ENCODE measurements around the gene ATP8B1. TPM values are rescaled to one million over a fixed set of nuclear protein-coding genes. Genes with fewer than 3 reads are reported as not detected.

ATP8B1 gene
- total RNA-seq, 1 experiment from 2014 or later = 15.9 TPM

DNA sequence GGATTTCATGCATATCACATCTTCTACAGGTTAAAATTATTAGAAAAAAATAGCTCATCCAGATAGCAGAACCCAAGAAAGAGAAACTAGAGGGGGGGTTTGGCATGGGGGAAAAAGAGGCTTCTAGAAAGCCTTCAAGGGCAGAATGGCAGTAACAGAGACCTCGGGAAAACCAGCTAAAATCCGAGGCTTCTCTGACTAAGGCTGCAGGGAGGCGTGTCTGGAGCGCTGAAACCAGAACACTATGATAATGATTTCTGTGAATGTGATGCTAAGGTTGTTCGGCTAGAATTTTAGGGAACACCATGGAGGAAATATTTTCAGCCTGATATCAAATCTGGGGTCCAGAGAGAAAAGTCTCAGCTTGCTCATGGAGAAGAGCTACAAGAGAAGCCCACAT, 73.0 kb downstream of the ATP8B1 start:
- BruUV-seq (replicated peaks) = no TSS peak
- Histone ChIP-seq H2AFZ (ENCODE audit: low read depth, low read length, poor library complexity, severe bottlenecking) (no peak overlapping the region), H3K4me3 (replicated peaks in 1 of 2; ENCODE audit: low read depth in 1 of 2, low read length in 2 of 2) (no peak overlapping the region), H3K9me3 (ENCODE audit: control insufficient read depth in 1 of 2, insufficient read depth in 1 of 2, low read depth in 1 of 2, low read length in 2 of 2) (no peaks in the 10 kb centered on the region), H3K27me3 (ENCODE audit: insufficient read depth, low read length) (no peaks in the 10 kb centered on the region), H3K4me2 (ENCODE audit: low read length) (no peak overlapping the region), H3K27ac (ENCODE audit: low read depth, low read length) (no peak overlapping the region), H3K9ac (ENCODE audit: low read length) (no peak overlapping the region), H3K36me3 (ENCODE audit: control insufficient read depth in 1 of 2, insufficient read depth in 2 of 2, low read length in 2 of 2) (no peaks in the 10 kb centered on the region), H3K79me2 (ENCODE audit: insufficient read depth, low read length) (no peaks in the 10 kb centered on the region), H3K4me1 (ENCODE audit: control insufficient read depth in 1 of 2, insufficient read depth in 2 of 2, low read length in 2 of 2) (peaks cover 10 to 26% of the 10 kb centered on the region in 2 experiments), H4K20me1 (ENCODE audit: insufficient read depth) (no peaks in the 10 kb centered on the region), H3K9me2 (ENCODE audit: insufficient read depth) (no peaks in the 10 kb centered on the region)
- RAD21 ChIA-PET (ENCODE audit: low non-redundant PET in 1 of 2, low total read pairs in 2 of 2, uncharacterized antibody in 2 of 2, unreplicated experiment in 2 of 2) = no interaction called here
- intact Hi-C loops (cut with micrococcal nuclease) = no loop called here
- DNase-seq (ENCODE audit: low read depth, low spot score) = no peak
- CTCF ChIA-PET = interaction anchor here (0.6 kb wide), 1 partner anchor 12 kb away, joined by 3 read pairs; no protein-coding TSS in a partner anchor
- ATAC-seq = no peak
- POLR2A ChIA-PET = interaction anchor here (0.9 kb wide), 1 partner anchor 36 kb away, joined by 3 read pairs; no protein-coding TSS in a partner anchor
- TF ChIP-seq EZH2phosphoT487 (IDR thresholded peaks at IDR 0.05; ENCODE audit: borderline replicate concordance) = no peak
- TF ChIP-seq, protein P1, sequence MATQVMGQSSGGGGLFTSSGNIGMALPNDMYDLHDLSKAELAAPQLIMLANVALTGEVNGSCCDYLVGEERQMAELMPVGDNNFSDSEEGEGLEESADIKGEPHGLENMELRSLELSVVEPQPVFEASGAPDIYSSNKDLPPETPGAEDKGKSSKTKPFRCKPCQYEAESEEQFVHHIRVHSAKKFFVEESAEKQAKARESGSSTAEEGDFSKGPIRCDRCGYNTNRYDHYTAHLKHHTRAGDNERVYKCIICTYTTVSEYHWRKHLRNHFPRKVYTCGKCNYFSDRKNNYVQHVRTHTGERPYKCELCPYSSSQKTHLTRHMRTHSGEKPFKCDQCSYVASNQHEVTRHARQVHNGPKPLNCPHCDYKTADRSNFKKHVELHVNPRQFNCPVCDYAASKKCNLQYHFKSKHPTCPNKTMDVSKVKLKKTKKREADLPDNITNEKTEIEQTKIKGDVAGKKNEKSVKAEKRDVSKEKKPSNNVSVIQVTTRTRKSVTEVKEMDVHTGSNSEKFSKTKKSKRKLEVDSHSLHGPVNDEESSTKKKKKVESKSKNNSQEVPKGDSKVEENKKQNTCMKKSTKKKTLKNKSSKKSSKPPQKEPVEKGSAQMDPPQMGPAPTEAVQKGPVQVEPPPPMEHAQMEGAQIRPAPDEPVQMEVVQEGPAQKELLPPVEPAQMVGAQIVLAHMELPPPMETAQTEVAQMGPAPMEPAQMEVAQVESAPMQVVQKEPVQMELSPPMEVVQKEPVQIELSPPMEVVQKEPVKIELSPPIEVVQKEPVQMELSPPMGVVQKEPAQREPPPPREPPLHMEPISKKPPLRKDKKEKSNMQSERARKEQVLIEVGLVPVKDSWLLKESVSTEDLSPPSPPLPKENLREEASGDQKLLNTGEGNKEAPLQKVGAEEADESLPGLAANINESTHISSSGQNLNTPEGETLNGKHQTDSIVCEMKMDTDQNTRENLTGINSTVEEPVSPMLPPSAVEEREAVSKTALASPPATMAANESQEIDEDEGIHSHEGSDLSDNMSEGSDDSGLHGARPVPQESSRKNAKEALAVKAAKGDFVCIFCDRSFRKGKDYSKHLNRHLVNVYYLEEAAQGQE (IDR thresholded peaks at IDR 0.05; ENCODE audit: low read depth) = no peak
- TF ChIP-seq EZH2 (IDR thresholded peaks at IDR 0.05) = no peak
- TF ChIP-seq ZFX (IDR thresholded peaks at IDR 0.05) = no peak
- no peak for TF ChIP-seq CBX3 (IDR thresholded peaks at IDR 0.05; ENCODE audit: low read depth)
- TF ChIP-seq, protein P2, sequence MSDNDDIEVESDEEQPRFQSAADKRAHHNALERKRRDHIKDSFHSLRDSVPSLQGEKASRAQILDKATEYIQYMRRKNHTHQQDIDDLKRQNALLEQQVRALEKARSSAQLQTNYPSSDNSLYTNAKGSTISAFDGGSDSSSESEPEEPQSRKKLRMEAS (IDR thresholded peaks at IDR 0.05) = no peak
- TF ChIP-seq JUND (IDR thresholded peaks at IDR 0.05) = no peak

Measured in HCT116 (cell line).